Breast epithelium (tissue), 3 donors: ENCODE data around the gene LAMA4.

ENCODE experiments used
- POLR2A ChIP-seq: fragments of 450-650 bp; IDR thresholded peaks from one replicate; pipeline ENCODE4 v1.6.1; 2016; ENCODE audit warnings: antibody characterized with exemption, mild to moderate bottlenecking, moderate library complexity
- TF ChIP-seq, protein P1 (sequence below), 3 donors: fragments of 450-650 bp; IDR thresholded peaks; one replicate each; pipeline ENCODE4 v1.5.1; 2016 to 2017; ENCODE audit warnings: antibody characterized with exemption in 3 of 3, mild to moderate bottlenecking in 3 of 3, moderate library complexity in 3 of 3

DNA sequence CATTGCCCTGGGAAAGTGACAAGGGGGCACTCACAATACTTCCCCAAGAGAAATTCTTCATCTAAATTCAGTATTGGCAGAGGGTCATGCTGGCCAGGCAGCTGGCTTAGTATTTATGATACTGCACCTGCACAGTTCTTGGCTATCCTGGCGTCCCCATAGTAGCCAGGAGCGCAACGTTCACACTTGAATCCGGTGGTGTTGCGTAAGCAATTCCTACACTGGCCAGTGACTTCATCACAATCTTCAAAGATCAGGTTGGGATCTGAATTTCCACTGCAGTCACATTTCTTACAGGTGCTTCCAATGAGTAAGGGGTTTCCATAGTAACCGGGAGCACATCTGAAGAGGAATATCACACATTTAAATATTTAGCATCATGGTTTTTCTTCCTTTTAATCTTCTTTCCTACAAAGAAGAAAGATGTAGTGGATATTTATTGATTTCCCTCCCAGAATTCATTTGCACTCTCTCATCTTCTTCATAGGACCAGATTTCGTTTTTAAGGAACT is 62.8 kb downstream of the LAMA4 start:
- TF ChIP-seq, protein P1, sequence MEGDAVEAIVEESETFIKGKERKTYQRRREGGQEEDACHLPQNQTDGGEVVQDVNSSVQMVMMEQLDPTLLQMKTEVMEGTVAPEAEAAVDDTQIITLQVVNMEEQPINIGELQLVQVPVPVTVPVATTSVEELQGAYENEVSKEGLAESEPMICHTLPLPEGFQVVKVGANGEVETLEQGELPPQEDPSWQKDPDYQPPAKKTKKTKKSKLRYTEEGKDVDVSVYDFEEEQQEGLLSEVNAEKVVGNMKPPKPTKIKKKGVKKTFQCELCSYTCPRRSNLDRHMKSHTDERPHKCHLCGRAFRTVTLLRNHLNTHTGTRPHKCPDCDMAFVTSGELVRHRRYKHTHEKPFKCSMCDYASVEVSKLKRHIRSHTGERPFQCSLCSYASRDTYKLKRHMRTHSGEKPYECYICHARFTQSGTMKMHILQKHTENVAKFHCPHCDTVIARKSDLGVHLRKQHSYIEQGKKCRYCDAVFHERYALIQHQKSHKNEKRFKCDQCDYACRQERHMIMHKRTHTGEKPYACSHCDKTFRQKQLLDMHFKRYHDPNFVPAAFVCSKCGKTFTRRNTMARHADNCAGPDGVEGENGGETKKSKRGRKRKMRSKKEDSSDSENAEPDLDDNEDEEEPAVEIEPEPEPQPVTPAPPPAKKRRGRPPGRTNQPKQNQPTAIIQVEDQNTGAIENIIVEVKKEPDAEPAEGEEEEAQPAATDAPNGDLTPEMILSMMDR (IDR thresholded peaks at IDR 0.05) = no peak
- TF ChIP-seq POLR2A = no peak
